ENCODE results near the gene PFKL.

GRCh38 chr21:44337449-44337848 lies 37.6 kb downstream of the PFKL start:
- TF ChIP-seq POLR2AphosphoS5 (IDR thresholded peaks at IDR 0.05; ENCODE audit: low read depth), result no peak
- TF ChIP-seq, protein P1, sequence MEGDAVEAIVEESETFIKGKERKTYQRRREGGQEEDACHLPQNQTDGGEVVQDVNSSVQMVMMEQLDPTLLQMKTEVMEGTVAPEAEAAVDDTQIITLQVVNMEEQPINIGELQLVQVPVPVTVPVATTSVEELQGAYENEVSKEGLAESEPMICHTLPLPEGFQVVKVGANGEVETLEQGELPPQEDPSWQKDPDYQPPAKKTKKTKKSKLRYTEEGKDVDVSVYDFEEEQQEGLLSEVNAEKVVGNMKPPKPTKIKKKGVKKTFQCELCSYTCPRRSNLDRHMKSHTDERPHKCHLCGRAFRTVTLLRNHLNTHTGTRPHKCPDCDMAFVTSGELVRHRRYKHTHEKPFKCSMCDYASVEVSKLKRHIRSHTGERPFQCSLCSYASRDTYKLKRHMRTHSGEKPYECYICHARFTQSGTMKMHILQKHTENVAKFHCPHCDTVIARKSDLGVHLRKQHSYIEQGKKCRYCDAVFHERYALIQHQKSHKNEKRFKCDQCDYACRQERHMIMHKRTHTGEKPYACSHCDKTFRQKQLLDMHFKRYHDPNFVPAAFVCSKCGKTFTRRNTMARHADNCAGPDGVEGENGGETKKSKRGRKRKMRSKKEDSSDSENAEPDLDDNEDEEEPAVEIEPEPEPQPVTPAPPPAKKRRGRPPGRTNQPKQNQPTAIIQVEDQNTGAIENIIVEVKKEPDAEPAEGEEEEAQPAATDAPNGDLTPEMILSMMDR (IDR thresholded peaks at IDR 0.05; ENCODE audit: insufficient read depth, low read length), result no peak
- no peak for TF ChIP-seq GABPA (IDR thresholded peaks at IDR 0.05; ENCODE audit: low read depth)

All from HL-60 (cell line).